HG03565 (cell line): Measurements from ENCODE around the gene MRC1.
"Not testable (repeated sequence)": the region's sequence is repeated elsewhere in the genome, so short reads cannot be mapped to it uniquely, and the experiment has no call there.

ENCODE experiments used
- ATAC-seq: cut with Tn5 transposase; IDR thresholded peaks from one replicate; pipeline ENCODE4 v1.9.1; 2021; ENCODE audit warnings: mild to moderate bottlenecking, moderate library complexity; ENCODE audit not compliant: unreplicated experiment

MRC1 gene

DNA sequence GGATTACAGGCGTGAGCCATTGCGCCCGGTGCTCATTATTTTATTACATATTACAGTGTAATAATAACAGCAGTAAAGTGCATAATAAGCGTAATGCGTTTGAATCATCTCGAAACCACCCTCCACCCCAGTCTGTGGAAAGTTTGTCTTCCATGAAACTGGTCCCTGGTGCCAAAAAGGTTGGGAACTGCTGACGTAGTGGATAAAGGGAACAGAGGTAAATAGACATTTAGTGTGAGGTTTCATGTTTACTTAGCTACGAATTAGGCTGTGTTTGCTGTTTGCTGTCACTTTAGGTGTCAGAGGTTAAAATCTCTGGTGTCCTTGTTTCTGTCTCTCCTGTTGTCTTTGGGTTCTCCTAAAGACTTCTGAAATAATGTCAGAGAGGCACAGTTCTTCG lies 82.3 kb downstream of the MRC1 start:
- ATAC-seq, result no peak

DNA sequence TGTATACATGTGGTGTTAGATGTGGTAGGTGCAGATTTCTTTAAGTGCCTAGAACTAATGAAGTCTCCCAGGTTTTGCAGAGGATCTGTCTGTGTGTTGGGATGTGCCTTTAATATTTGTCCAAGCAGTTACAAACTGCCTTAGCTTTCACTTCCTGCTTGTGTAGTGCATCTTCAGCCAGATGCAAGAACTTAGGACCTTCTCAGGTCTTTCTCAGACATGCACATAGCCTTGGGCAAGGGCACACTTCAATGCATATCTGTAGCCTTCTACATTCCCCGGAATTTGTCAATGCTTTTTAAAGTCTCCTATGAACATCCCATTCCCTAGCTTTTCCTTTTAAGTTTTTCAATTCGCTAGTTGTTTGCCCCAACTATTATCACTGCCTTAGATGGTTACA lies 95.4 kb downstream of the MRC1 start:
- ATAC-seq, result no peak

DNA sequence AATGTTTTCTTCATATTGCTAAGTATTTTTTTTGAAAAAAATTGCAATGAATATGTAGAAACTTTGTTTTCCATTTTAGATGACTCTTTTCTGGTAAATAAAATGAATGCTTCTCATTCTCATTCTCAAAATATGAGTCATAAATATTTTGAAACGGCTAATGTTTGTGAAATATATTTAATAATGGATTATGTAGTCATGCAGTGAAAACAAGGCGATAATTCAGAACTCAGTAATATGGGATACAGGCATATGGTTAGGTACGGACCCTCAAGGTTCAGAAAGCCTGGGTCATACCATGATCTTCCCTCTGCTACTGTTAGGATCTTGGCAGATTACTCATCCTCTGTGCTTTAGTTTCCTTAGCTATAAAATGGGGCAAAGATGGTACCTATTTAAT lies 96.3 kb downstream of the MRC1 start:
- no peak for ATAC-seq

DNA sequence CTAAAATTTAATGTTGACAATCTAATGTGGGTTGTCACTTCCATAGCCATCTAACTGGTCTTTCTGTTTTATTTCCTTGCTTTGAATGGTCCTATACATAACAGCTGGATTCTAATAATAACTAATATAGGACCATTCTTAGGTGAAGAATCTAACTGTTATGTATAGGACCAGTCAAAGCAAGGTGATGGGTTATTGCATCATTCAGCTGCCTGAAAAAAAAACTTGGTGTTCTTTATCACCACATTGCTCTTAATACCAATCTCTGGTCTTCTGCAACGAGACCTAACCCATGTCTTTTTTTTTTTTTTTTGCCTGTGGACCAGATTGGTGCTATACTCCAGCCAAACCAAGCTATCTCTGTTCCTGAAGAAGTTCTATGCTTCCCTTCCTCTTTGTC lies 96.9 kb downstream of the MRC1 start:
- no peak for ATAC-seq

DNA sequence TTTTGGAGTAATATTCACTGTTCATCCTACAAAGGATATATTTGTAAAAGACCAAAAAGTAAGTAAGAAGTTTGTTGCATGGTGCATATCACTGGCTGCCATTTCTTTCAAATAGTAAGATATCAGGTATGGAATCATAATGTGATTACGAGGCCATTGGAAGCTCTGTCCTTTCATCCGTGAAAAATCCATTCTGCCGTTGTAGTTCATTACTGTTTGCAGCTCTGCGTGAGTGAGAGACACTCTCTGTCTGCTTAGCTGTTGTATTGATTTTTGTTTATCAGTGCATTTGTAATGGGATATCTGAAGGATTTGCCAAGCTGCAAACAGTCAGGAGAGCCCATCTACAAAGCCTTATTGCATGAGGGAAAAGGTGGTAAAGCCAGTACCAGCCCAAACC lies 98.5 kb downstream of the MRC1 start:
- no peak for ATAC-seq

DNA sequence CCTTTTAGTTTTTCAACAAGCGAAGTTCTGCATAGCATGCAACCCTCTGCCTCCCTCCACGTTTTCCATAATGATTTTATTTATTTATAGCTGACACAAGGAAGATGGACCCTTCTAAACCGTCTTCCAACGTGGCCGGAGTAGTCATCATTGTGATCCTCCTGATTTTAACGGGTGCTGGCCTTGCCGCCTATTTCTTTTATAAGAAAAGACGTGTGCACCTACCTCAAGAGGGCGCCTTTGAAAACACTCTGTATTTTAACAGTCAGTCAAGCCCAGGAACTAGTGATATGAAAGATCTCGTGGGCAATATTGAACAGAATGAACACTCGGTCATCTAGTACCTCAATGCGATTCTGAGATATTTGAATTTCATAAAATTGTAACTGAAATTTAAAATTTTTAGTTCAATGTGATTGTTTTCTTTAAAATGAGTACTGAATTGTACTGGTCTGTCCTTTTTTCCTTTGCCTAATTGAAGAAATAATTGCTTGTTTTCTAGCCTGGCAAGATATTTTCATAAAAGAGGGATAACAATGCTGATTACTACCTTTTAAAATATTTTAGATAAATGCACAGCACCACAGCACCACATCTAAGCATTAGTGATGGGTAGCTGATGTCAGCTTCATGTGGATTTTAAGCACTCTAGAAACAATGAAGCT lies 101.1 kb downstream of the MRC1 start:
- peak; percentile 52 for ATAC-seq

DNA sequence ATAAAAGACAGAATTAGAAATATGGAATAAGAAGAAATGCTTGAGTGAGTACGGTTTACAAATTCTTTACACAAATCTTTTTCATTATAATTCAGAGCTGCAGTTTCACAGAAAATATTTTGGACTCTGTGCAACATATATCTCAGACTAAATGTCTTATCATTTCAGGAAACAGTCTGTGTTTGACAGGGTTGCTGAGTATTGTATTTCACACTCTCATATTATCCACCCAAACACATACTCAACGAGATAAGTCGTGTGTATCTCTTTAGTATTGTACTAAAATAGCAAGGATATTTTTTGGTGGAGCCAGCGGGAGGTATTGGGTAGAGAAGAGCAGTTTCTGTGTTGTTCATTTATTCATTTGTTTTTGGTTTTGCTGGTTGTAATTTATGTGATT lies 103.6 kb downstream of the MRC1 start:
- ATAC-seq, result no peak

DNA sequence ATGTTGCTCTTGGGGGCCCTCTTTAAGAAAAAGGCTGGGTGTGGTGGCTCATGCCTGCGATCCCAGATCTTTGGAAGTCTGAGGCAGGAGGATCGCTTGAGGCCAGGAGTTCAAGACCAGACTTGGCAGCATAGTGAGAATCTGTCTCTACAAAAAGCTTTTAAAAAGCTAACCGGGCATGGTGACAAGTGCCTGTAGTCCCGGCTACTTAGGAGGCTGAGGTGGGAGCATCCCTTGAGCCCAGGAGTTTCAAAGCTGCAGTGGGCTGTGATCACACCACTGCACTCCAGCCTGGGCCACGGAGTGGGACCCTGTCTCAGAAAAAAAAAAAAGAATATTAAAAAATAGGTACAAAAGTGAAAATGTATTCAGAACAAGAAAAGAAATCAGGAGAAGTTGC lies 104.5 kb downstream of the MRC1 start:
- ATAC-seq, result no peak

DNA sequence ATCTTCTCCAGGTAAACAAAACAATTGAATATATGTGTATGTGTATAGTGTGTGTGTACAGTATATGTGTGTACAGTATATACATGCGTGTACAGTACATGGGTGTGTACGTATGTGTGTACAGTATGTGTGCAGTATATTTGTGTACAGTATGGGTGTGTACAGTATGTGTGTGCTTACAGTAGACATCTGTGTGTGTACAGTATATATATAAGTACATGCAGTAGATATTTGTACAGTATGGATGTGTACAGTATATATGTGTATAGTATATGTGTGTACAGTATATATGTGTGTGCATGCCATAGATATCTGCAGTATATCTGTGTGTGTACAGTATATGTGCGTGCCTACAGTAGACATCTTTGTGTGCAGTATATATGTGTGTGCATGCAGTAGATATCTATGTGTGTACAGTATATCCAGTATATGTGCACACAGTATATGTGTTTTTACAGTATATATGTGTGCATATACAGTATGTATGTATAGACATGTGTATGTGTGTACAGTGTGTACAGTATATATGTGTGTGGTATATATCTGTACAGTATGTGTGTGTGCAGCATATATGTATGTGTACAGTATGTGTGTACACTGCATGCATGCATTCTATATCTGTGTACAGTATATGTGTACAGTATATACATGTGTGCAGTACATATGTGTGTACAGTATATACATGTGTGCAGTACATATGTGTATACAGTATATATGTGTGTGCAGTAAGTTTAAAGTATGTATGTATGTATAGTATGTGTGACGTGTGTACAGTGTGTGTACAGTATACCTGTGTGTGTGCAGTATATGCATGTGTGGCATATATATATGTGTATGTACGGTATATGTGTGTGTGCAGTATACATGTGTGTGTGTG lies 105.3 kb downstream of the MRC1 start:
- no peak for ATAC-seq

DNA sequence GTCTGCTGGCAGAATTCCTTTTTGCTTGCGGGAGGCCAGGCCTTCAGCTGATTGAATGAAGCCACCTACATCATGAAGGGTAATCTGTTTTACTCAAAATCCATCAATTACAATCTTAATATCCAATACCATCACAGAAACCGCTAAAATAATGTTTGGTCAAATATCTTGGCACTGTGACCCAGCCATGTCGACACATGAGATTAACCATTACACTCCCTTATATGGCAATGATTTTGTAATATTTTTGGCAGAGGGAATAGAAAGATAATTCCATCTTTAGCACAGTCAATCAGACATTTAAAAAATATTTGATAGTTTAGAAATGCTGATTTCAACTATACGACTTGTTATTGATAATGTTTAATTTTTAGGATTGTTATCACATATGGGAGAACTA lies 106.0 kb downstream of the MRC1 start:
- ATAC-seq, result no peak

DNA sequence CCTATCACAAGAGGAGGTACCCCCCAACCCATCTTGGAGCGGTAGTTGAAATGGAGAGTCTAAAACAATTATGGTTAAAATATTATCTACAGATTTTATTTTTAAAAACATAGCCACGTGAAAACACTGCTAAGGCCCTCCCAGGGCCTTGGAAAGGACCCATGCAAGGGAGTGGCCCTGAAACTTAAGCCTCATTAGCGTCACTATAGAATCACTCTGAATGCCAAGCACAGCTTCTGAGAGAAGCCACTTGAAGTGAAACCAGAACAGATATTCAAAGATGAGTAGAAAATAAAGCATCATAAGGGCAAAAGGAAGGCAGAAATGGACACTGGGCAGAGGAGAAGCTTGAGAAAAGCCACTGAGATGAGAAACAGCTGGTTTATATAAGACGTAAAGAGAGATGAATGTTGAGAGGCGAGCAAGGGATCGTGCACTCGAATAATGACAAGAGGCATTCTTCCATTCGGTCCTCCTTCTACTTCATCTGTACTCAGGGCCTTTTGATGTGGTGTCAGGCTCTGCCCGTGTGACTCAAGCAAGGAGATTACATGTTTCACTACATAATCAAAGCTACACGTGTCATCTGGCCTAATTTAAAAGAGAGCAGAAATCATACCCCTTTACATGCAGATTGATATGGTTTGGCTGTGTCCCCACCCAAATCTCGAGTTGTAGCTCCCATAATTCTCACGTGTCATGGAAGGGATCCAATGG lies 109.2 kb downstream of the MRC1 start:
- no peak for ATAC-seq

DNA sequence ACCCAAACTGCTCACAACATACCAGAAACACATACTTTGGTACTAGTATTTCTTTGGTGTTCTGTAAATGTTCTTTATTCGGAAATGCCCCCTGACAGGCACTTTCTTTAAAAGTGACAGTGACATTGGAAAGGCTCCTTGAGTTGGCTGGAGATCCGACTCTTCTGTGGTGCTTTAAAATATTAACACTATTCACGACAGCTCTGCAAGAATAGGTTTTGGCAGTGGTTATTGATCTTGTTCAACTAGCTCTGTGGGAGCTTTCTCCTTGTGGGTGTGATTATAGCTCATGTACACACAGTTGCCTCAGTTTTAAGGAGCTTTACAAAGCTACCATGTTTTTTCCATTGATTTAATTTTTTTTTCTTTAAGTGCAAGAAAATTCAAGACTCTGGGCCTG lies 112.2 kb downstream of the MRC1 start:
- no peak for ATAC-seq

DNA sequence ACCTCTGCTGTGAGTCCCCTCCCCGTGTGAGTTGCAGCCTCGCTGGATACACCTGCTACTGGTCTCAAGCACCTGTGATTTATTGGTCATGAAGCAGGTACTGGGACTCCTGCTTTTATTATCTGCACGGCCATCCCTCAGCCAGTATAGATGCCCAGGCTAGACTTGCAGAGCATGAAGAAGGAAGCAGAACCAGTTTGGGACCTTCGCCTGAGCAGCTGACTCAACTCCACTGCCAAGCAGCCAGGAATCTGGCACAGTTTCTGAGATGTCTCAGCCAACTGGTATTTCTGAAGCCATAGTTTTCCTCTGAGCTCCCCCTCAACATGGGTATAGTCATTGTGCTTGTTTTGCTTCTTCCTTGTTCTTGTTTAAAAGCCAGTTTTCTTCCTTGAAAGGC lies 114.6 kb downstream of the MRC1 start:
- no peak for ATAC-seq

DNA sequence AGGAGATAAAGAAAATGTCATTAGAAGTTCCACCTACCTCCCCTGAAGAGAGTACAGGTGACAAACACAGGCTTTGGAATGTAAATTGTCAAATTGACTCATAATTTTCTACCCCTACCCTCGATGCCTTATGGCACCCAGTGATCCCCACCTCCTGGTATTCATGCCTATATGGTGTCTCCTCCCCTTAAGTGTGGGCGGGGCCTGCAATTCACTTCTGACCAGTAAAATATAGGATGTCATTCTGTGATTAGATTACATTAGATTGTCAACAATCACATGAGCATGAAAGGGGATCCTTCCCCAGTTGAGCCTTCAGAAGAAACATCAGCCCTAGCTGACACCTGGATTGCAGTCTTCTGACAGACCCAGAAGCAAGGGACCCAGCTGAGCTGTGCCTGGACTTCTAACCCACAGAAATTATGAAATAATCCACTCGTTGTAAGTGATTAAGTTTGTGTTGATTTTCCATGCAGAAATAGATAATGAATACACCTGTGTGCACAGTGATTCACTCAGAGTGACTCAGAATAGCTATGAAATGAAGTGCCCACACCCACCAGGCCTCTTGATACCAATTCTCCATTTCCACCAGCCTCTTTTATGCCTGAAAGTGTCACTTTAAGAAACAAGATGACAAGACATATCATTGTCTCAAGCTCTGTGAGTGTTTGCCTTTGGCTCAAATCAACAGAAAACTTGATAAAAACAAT lies 134.0 kb downstream of the MRC1 start:
- no peak for ATAC-seq

DNA sequence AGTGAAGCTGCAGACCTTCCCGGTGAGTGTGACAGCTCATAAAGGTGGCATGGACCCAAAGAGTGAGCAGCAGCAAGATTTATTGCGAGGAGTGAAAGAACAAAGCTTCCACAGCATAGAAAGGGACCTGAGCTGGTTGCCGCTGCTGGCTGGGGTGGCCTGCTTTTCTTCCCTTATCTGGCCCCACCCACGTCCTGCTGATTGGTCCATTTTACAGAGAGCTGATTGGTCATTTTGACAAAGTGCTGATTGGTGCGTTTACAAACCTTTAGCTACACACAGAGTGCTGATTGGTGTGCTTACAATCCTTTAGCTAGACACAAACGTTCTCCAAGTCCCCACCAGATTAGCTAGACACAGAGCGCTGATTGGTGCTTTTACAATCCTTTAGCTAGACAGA lies 141.1 kb downstream of the MRC1 start:
- not testable (repeated sequence) for ATAC-seq

DNA sequence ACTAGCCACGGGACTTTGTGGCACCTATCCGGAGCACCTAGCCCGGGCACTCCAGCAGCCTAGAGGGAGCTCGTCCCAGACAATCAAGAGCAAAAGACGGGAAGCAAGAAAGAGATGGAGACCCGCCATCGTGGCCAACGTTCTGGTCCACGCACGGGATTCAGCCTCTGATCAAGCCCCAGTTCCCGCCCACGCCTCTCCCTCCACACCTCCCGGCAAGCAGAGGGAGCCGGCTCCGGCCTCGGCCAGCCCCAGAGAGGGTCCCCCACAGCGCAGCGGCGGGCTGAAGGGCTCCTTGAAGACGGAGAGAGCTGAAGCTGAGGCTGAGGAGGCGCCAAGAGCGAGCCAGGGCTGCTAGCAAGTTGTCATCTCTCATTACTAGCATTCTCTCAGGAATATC lies 141.6 kb downstream of the MRC1 start:
- ATAC-seq, result no peak

DNA sequence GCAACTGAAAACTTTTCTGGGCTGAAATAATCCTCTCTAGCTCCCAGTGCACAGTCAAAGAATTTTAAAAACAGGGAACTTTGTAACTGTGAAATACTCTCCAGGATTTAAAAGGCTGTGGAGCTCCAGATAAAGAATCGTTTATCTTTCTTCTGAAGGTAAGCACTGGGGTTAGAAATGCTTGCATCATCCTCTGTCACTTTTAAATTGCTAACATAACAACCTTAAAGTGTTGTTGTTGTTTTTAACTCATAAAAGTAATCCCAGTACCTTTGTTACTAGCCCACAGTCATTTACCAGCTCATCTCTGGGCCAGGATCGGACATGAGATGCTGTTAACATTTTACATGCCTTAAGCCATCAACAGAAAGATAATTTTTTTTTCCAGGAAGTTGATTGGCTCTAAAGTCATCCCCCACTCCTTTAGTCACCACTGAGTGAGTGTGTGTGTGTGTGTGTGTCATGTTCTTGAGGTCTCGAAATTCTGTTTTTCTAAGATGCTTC lies 142.8 kb downstream of the MRC1 start, which contains the start of gene SLC39A12:
Gene SLC39A12 (plus strand): TSS at position 51 of the 504 bp plus-strand sequence. CDS start 1,359 bp downstream, outside the sequence.
- no peak for ATAC-seq

DNA sequence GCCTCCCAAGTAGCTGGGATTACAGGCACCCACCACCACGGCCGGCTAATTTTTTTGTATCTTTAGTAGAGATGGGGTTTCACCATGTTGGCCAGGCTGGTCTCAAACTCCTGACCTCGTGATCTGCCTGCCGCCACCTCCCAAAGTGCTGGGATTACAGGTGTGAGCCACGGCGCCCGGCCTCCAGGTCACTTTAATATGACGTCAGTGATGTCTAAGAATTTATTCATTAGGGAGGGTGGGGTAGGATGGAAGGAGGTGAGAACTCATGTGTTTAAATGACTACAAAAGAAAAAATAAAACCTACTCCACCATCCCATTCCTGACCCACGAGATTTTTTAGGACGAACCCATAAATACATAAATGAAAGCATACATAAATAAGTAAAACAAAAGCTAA lies 145.2 kb downstream of the MRC1 start:
- not testable (repeated sequence) for ATAC-seq

DNA sequence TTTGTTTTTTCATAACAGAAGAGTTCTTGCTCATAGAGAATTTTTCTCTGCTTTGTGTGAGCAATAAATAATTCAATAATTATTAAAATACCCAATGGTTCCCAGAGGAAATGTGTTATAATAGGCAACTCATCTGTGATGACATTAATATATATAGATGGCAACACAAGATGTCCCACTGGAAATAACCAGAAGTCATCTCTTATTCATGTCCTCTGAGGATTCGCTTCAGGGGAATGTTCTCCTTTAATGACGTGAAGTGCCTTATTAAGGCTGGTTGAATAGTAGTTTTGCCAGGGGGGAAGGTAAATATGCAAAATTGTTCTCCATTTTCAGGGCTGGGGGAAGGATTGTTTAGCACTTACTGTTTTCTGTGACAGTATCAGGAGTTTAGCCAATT lies 145.7 kb downstream of the MRC1 start:
- ATAC-seq, result no peak

DNA sequence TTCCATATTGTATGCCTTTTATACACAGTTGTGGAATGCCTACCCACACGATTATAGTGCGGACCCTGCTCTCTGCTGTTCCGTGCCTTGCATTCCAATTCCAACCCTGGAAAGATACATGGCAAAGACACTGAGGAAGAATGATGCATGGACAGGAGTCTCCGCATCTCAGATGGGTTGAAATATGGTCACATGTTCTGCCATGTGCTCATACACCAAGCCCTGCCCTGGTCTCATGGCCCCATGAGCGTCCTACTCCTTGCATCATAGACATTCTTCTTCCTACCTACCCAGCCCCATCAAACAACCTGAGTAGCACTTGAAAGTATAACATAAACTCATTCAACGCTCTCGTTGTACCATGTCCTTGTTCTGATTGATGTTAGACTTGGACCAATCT lies 148.9 kb downstream of the MRC1 start:
- no peak for ATAC-seq

DNA sequence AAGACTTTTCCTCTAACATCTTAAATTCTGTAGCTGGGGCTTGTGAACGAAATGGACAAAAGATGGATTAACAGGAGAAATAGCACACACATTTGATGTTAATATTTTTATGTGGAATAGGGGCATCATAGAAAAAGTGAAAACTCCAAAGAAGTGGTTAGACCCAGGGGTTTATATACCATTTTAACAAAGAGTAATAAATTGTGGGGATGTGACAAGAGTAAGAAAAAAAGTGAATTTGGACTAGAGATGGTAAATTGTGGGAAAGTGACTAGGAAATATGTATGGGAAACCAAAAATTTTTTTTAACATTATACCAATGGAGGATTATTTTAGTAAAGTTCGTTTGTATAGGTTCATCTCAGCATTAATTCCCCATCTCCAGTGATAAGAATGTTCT lies 150.7 kb downstream of the MRC1 start:
- no peak for ATAC-seq
